IPS-NIHi7 (cell line): ENCODE measurements around the gene ANKLE1.

Experiments used
- DNase-seq: peaks from one replicate; pipeline ENCODE4 v3.0.0; 2012; ENCODE audit warnings: mixed read lengths; ENCODE audit errors: extremely low spot score

Gene ANKLE1

DNA sequence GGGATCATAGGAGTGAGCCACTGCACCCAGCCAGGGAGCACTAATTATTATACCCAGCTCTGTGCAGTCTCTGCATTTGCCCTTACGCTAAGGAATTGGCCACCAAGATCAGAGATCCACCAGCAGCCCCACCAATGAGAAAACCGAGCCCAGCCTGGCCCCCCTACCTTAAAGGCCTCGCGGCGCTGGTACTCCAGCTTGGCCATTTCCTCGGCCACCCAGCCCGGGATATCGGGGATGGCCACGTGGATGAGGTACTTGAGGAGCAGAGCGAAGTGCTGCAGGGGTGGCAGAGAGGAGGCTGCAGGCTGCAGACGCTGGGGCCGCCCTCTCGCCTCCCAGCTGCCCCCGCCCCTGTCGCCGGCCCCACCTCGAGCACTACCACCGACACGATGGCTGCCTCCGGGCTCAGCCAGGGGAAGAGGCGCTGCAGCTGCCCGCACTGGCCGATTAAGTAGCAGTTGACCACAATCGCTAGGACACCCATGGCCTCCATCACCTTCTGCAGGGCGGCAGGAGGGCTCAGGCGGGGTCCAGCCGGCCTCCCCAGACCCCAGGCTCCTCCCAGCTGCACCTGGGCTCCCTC is 45.5 kb downstream of the ANKLE1 start:
- DNase-seq, result no peak

DNA sequence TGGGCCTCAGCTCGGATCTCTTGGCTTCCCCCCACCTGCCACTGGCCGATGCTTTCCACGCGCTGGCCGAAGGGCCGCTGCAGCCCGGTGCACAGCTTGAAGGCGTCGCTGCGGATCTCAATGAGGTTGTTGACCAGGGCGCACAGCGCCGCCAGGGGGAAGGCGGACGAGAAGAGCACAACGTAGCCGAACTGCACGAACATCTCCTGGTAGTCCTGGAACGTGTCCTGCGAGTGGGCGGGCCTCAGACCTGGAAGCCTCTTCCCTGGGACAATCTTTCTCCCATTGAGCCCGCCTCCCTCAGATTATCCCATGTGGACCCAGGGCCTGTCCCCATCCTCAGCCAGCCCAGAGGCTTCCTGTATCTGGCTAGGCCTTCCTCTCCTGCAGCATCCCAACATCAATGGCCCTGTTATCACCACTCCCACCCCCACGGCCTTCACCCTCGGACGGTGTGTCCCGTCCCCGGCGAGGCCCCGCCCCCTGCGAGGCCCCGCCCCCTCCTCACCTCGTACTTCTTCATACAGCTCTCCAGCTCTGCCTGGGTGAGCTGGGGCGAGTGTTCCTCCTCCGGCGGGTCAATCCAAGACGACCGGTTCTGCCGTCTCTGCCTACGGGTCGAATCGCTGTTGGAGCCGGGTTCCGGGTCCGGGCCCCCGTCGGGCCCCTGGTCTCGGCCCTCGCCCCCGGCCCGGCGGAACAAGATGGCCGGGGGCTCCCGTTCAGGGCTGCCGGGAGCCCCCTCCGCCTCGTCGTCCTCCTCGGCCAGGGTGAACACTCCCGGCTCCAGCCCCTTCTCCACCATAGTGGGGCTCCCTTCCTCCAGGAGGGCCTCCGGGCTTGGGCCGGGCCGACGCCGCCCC is 46.2 kb downstream of the ANKLE1 start:
- DNase-seq, result peak; percentile 94

DNA sequence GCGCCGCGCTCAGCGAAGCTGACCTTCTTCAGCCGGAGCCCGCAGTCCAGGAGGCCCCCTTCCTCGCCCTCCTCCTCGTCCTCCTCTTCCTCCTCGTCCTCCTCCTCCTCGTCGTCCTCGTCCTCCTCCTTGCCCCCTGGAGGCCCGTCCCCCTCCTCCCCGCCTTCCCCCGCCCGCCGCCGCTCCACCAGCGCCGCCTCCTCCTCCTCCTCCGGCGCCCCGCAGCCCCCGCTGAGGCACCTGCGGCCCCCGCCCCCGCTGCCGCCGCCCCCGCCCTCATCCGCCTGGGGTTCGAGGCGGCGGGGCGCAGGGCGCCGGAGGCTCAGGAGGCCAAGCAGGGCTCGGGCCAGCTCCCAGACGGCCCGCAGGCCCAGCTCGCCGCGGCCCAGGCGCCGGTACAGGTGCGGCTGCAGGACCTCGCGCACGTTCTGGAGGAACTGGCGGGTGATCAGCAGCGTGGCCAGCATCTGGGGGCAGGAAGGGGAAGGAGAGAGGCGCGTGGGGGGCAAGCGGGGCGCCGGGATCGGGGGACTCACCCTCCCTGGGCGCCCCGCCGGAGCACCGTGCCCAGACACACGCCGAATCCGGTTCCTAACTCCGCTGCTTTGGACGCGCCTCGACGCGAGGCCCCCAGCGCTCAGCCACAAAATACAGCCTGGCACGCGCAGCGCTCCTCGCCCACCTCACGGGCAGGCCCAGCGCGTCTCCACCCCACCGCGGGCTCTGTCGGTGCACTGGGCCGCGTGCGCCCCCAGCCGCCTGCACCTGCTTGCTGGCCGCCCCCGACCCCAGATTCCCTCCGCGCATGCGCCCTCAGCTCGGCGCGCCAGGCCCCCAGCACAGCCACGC is 47.0 kb downstream of the ANKLE1 start:
- DNase-seq, result peak; percentile 41

DNA sequence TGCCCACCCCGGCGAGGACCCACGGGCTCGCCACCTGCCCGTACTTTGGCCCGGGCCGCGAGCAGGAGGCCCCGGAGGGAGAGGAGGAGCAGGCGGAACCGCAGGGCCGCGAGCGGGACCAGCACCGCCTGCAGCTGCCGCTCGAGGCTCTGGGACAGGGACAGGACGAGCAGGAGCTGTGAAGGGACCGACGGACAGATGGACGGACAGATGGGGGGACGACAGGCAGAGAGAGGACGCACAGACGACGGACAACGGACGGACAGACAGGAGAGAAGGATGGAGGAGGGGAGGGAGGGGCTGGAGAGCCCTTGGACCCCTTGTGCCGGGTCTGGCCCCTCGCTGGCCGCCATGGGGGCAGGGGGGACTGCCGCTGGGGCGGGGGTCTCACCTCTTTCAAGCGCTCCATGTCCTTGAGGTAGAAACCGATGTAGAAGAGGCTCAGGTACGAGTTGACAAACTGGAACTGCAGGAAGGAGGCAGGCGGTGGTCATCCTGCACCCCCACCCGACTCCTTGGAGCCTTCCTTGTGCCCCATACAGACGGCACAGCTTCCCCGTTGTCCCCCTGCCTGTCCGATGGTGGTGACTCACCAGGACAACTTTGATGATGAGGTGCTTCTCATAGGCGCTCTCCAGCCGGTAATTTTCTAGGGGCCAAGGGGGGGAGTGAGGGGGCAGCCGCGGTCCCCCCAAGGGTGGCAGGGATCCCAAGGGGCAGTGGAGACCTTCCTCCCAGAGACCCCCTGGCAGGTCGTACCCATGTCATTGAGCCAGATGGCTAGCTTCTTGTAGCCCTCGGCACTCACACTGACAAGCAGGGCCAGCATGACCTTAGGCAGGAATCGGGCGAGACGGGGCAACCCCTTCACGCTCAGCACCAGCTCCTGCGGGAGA is 47.9 kb downstream of the ANKLE1 start:
- DNase-seq, result no peak

DNA sequence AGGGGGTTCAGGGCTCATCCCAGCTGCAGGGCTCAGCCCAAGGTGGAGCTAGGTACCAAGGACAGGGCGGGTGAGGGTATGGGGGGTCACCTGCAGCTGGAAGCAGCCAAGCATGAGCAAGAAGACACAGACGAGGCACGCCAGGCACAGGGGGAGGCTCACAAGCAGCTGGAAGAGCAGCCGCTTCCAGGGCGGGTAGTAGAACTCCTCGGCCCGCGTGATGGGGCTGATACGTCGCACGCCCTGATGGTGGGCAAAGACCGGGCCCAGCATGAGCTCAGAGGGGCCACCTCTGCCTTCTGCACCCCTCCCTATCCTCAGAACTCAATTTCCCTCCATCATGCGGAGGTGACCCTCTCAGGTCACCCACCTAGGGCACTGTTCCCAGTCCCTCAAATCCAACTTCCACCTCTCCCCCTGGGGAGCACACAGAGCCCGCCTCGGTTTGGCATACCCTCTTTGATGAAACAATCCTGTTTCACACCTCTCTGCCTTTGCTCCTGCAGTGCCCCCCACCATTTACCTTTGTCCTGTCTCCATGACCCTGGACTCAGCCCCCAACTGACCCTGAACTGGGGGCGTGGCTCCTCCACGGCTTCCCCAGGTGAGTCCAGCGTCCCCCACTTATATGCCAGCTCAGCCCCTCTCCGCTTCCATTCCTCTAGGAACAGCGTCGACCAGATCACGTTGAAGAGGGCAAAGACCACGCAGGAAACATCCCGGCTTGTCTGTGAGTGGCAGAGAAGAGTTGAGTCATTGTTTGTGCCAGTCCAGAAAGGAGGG is 48.8 kb downstream of the ANKLE1 start:
- DNase-seq, result no peak

GRCh38 chr19:17331045-17331558 is 49.4 kb downstream of the ANKLE1 start:
- no peak for DNase-seq

DNA sequence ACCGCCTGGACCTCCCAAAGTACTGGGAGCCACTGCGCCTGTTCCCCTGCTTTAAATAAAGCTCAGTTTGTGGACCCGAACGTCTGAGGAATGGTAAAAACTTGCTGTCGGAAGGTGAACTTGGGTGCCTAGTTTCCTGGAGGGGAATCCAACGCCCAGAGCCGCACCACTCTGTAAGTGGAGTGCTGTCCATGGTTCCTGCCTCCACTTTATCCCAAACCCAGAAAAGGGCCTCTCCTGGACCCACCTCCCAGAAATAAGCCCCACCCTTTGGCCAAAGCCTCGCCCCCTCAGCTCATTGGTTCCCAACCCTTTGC is 50.6 kb downstream of the ANKLE1 start:
- no peak for DNase-seq

GRCh38 chr19:17332677-17333581 is 51.2 kb downstream of the ANKLE1 start:
- DNase-seq, result peak; percentile 71

DNA sequence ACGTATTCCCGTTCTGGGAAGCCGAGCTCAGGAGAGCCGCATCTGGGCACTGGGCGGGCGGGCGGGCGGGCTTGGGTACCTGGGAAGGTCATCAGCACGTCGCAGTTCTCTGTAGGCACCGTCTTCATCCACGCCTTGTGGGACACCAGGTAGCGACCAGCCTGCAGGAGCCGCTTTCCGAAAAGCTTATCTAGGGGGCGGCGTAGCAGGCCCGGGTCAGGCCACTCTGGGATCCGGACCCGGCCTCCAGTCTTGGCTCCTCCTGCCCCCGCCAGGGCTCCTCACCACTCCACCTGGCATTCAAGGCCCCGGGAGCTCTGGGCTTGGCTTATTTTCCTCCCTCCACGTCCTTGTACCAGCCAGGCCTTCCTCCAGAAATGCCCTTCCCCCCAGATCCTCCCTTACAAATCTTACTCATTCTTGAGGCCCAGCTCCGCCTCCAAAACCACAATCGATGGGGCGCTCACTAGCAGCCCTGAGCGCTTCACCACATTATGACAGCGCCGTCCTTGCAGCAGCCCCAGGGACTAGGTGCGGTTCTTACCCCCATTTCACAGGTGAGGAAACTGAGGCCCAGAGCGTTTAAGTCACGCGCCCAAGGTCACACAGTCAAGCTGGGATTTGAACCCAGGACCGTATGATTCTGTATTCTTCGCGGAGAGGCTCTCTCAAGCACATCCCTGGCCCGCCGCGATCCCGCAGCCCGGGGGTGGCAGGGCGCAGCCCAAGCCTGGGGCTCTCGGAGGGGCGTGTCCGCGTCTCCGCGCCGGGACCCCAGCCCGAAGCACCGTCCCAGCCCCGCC is 52.1 kb downstream of the ANKLE1 start:
- DNase-seq, result peak; percentile 47

DNA sequence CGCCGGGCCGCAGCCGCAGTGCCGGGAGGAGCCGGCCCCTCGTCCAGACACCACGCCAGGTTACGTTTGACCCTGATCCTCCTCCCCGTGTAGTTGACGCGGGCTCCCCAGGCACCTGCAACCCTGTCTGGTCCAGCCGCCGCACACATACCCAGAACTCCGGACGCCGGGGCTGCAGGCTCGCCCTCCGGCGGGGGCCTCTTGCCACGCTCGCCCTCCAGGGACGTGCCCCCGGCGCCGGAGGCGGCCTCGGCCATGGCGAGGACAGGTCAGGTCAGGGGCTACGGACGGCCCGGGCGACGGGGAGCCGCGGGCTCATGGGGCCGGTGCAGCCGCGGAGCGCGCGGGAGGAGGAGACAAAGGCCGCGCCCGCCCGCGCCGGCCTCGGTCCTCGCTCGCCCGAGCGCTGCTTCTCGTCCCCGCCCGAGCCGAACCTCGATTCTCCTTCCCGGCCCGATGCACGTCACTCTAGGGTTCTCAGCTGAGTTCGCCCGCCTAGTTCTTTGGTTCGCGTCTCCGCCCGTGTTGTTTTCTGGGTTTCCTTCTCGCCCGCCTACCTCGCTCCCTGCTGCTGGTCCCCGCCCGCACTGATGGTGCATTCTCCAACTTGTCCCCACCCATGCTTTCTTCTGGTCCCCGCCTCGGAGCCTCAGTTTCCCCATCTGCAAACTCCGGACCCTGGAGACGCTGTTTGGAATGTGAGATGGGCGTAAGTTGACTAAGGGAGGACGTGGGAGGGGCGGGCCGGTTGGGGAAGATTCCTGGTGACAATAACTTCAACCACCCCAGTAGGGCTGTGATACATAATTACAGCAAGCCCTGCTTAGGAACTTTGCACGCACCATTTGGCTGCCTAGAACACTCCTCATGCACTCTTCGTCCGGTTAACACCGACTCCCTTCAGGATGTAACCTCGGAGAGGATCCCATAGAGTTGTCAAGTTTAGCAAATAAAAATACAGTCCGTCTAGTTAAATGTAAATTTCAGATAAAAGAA is 53.0 kb downstream of the ANKLE1 start, which contains the start of gene ANO8:
ANO8 (minus strand) TSS at position 442 of the 996 bp plus-strand sequence; CDS start at position 257, 185 bp downstream.
- DNase-seq, result peak; percentile 83

DNA sequence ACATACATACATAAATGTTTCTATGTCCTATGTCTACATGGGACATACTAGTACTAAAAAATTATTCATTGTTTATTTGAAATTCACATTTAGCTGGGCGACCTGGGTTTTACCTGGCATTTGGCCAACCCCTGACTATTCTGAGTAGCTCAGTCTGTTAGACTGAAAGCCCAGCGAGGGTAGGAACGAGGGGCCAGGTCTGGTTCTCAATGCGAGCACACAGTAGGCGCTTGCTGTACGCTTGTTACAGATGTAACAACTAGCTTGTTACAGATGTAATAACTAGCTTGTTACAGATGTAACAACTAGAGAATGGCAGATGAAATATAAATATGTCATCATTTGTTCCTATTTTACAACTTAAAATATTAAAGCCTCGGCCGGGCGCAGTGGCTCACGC is 53.9 kb downstream of the ANKLE1 start:
- no peak for DNase-seq
